Measurements from ENCODE around the gene ITFG1. TPM values are rescaled to one million over a fixed set of nuclear protein-coding genes. Genes with fewer than 3 reads are reported as not detected.

Gene ITFG1
- total and polyA plus RNA-seq, 2 of the 8 experiments (the other 6 are each of a cell fraction or from before 2014, with no cell fraction given) = 13.8 to 22.2 TPM

DNA sequence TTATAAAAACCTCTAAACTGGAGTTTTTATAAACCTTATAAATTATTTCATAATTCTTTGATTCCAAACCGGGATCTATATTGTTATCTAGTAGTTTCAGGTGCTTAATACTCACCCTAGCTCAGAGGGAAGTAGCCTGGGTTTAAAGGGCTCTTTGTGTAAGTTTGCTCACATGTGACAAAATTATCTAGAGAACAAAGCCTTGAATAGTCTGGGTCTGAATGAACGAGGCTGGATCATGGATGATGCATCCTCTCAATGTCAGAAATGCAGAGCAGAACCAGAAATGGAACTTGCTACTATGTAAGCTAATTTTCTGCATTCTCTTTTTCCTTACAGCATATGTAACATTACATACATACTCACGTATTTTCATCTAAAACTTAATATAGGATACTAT is 213.2 kb downstream of the ITFG1 start (continued):
- TF ChIP-seq, protein P1, sequence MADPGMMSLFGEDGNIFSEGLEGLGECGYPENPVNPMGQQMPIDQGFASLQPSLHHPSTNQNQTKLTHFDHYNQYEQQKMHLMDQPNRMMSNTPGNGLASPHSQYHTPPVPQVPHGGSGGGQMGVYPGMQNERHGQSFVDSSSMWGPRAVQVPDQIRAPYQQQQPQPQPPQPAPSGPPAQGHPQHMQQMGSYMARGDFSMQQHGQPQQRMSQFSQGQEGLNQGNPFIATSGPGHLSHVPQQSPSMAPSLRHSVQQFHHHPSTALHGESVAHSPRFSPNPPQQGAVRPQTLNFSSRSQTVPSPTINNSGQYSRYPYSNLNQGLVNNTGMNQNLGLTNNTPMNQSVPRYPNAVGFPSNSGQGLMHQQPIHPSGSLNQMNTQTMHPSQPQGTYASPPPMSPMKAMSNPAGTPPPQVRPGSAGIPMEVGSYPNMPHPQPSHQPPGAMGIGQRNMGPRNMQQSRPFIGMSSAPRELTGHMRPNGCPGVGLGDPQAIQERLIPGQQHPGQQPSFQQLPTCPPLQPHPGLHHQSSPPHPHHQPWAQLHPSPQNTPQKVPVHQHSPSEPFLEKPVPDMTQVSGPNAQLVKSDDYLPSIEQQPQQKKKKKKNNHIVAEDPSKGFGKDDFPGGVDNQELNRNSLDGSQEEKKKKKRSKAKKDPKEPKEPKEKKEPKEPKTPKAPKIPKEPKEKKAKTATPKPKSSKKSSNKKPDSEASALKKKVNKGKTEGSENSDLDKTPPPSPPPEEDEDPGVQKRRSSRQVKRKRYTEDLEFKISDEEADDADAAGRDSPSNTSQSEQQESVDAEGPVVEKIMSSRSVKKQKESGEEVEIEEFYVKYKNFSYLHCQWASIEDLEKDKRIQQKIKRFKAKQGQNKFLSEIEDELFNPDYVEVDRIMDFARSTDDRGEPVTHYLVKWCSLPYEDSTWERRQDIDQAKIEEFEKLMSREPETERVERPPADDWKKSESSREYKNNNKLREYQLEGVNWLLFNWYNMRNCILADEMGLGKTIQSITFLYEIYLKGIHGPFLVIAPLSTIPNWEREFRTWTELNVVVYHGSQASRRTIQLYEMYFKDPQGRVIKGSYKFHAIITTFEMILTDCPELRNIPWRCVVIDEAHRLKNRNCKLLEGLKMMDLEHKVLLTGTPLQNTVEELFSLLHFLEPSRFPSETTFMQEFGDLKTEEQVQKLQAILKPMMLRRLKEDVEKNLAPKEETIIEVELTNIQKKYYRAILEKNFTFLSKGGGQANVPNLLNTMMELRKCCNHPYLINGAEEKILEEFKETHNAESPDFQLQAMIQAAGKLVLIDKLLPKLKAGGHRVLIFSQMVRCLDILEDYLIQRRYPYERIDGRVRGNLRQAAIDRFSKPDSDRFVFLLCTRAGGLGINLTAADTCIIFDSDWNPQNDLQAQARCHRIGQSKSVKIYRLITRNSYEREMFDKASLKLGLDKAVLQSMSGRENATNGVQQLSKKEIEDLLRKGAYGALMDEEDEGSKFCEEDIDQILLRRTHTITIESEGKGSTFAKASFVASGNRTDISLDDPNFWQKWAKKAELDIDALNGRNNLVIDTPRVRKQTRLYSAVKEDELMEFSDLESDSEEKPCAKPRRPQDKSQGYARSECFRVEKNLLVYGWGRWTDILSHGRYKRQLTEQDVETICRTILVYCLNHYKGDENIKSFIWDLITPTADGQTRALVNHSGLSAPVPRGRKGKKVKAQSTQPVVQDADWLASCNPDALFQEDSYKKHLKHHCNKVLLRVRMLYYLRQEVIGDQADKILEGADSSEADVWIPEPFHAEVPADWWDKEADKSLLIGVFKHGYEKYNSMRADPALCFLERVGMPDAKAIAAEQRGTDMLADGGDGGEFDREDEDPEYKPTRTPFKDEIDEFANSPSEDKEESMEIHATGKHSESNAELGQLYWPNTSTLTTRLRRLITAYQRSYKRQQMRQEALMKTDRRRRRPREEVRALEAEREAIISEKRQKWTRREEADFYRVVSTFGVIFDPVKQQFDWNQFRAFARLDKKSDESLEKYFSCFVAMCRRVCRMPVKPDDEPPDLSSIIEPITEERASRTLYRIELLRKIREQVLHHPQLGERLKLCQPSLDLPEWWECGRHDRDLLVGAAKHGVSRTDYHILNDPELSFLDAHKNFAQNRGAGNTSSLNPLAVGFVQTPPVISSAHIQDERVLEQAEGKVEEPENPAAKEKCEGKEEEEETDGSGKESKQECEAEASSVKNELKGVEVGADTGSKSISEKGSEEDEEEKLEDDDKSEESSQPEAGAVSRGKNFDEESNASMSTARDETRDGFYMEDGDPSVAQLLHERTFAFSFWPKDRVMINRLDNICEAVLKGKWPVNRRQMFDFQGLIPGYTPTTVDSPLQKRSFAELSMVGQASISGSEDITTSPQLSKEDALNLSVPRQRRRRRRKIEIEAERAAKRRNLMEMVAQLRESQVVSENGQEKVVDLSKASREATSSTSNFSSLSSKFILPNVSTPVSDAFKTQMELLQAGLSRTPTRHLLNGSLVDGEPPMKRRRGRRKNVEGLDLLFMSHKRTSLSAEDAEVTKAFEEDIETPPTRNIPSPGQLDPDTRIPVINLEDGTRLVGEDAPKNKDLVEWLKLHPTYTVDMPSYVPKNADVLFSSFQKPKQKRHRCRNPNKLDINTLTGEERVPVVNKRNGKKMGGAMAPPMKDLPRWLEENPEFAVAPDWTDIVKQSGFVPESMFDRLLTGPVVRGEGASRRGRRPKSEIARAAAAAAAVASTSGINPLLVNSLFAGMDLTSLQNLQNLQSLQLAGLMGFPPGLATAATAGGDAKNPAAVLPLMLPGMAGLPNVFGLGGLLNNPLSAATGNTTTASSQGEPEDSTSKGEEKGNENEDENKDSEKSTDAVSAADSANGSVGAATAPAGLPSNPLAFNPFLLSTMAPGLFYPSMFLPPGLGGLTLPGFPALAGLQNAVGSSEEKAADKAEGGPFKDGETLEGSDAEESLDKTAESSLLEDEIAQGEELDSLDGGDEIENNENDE (IDR thresholded peaks at IDR 0.05; ENCODE audit: insufficient replicate concordance, low read length) = no peak
- TF ChIP-seq, protein P2, sequence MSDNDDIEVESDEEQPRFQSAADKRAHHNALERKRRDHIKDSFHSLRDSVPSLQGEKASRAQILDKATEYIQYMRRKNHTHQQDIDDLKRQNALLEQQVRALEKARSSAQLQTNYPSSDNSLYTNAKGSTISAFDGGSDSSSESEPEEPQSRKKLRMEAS (IDR thresholded peaks at IDR 0.05) = no peak
- TF ChIP-seq HDAC6 (IDR thresholded peaks at IDR 0.05; ENCODE audit: low read depth, low read length) (no peak), PHF8 (conservative IDR thresholded peaks at IDR 0.05; ENCODE audit: low read depth, low read length) (no peak), GABPA (IDR thresholded peaks at IDR 0.05; ENCODE audit: borderline replicate concordance, insufficient read depth, low read length) (no peak), SUZ12 (IDR thresholded peaks at IDR 0.05; ENCODE audit: low read length) (no peak), EGR1 (IDR thresholded peaks at IDR 0.05; ENCODE audit: borderline replicate concordance, low read depth, low read length) (no peak)

Data from H1 (cell line).